ENCODE results near the gene FEV.

FEV gene

GRCh38 chr2:219019436-219019835 lies 34.5 kb upstream of the FEV start:
- no peaks in the 10 kb centered on the region for H4K20me1 ChIP-seq (ENCODE audit: insufficient read depth, low read length)
- H3K4me2 ChIP-seq (ENCODE audit: low read depth, low read length), result no peak overlapping the region
- H3K9ac ChIP-seq (ENCODE audit: low read length), result no peak overlapping the region
- no peaks in the 10 kb centered on the region for H3K9me2 ChIP-seq (replicated peaks; ENCODE audit: insufficient read depth, low read length)
- no peaks in the 10 kb centered on the region for H3K9me3 ChIP-seq (replicated peaks; ENCODE audit: insufficient read depth, low read length)
- DNase-seq, result no peak
- H3K79me2 ChIP-seq (ENCODE audit: low read length), result no peaks in the 10 kb centered on the region
- H3K36me3 ChIP-seq (replicated peaks; ENCODE audit: insufficient read depth, low read length), result no peaks in the 10 kb centered on the region
- no peak overlapping the region for H3K27ac ChIP-seq (ENCODE audit: low read length)
- no peak overlapping the region for H3K4me3 ChIP-seq (ENCODE audit: low read length)
- no peak for TF ChIP-seq EZH2 (optimal IDR thresholded peaks at IDR 0.05; ENCODE audit: low read depth, low read length)
- no peak for TF ChIP-seq CTCF (IDR thresholded peaks at IDR 0.05; ENCODE audit: low read length)
- no peak for TF ChIP-seq EZH2phosphoT487 (IDR thresholded peaks at IDR 0.05; ENCODE audit: low read length)
- H3K4me1 ChIP-seq (ENCODE audit: low read length), result no peaks in the 10 kb centered on the region
- H2AFZ ChIP-seq (ENCODE audit: low read length), result no peak overlapping the region
- H3F3A ChIP-seq (ENCODE audit: insufficient read depth, low read length), result no peaks in the 10 kb centered on the region
- peaks cover 86% of the 10 kb centered on the region for H3K27me3 ChIP-seq (replicated peaks; ENCODE audit: insufficient read depth, low read length)

- Histone ChIP-seq H3K9me2 (replicated peaks; ENCODE audit: insufficient read depth, low read length) (no peaks in the 10 kb centered on the region), H3K9ac (ENCODE audit: low read length) (no peak overlapping the region), H3K36me3 (replicated peaks; ENCODE audit: insufficient read depth, low read length) (no peaks in the 10 kb centered on the region), H3K27me3 (replicated peaks; ENCODE audit: insufficient read depth, low read length) (peaks cover 89% of the 10 kb centered on the region), H3K27ac (ENCODE audit: low read length) (no peak overlapping the region), H3K4me2 (ENCODE audit: low read depth, low read length) (no peak overlapping the region), H3K9me3 (replicated peaks; ENCODE audit: insufficient read depth, low read length) (no peaks in the 10 kb centered on the region), H4K20me1 (ENCODE audit: insufficient read depth, low read length) (no peaks in the 10 kb centered on the region), H2AFZ (ENCODE audit: low read length) (no peak overlapping the region), H3K4me1 (ENCODE audit: low read length) (no peaks in the 10 kb centered on the region), H3K79me2 (ENCODE audit: low read length) (no peaks in the 10 kb centered on the region), H3F3A (ENCODE audit: insufficient read depth, low read length) (no peaks in the 10 kb centered on the region), H3K4me3 (ENCODE audit: low read length) (no peak overlapping the region)
- DNase-seq, result no peak
- TF ChIP-seq EZH2 (optimal IDR thresholded peaks at IDR 0.05; ENCODE audit: low read depth, low read length), result no peak
- no peak for TF ChIP-seq CTCF (IDR thresholded peaks at IDR 0.05; ENCODE audit: low read length)
- TF ChIP-seq EZH2phosphoT487 (IDR thresholded peaks at IDR 0.05; ENCODE audit: low read length), result no peak
Observed at GRCh38 chr2:219018726-219019125, 33.7 kb upstream of the FEV start.

- no peak overlapping the region for H3K4me3 ChIP-seq (ENCODE audit: low read length)
- no peak for TF ChIP-seq EZH2 (optimal IDR thresholded peaks at IDR 0.05; ENCODE audit: low read depth, low read length)
- TF ChIP-seq EZH2phosphoT487 (IDR thresholded peaks at IDR 0.05; ENCODE audit: low read length), result no peak
- TF ChIP-seq CTCF (IDR thresholded peaks at IDR 0.05; ENCODE audit: low read length), result no peak
- H3K9me3 ChIP-seq (replicated peaks; ENCODE audit: insufficient read depth, low read length), result no peaks in the 10 kb centered on the region
- no peak overlapping the region for H3K27ac ChIP-seq (ENCODE audit: low read length)
- H3K27me3 ChIP-seq (replicated peaks; ENCODE audit: insufficient read depth, low read length), result peaks cover 92% of the 10 kb centered on the region
- no peak overlapping the region for H2AFZ ChIP-seq (ENCODE audit: low read length)
- no peak for DNase-seq
- no peaks in the 10 kb centered on the region for H3K9me2 ChIP-seq (replicated peaks; ENCODE audit: insufficient read depth, low read length)
- H3K79me2 ChIP-seq (ENCODE audit: low read length), result no peaks in the 10 kb centered on the region
- H3K4me1 ChIP-seq (ENCODE audit: low read length), result no peaks in the 10 kb centered on the region
- no peak overlapping the region for H3K4me2 ChIP-seq (ENCODE audit: low read depth, low read length)
- no peaks in the 10 kb centered on the region for H3F3A ChIP-seq (ENCODE audit: insufficient read depth, low read length)
- no peaks in the 10 kb centered on the region for H4K20me1 ChIP-seq (ENCODE audit: insufficient read depth, low read length)
- no peak overlapping the region for H3K9ac ChIP-seq (ENCODE audit: low read length)
- no peaks in the 10 kb centered on the region for H3K36me3 ChIP-seq (replicated peaks; ENCODE audit: insufficient read depth, low read length)
Observed at GRCh38 chr2:219018286-219018685, 33.3 kb upstream of the FEV start.
